GM23338 (cell line): Measurements from ENCODE around the gene PROX1. TPM values are rescaled to one million over a fixed set of nuclear protein-coding genes. Genes with fewer than 3 reads are reported as not detected.

Experiments used
- ATAC-seq: fragments of 200-7000 bp; cut with Tn5 transposase; 3 replicates; pipeline ENCODE4 v1.9.1; 2020
- DNase-seq: peaks from one replicate; pipeline ENCODE4 v3.0.0-alpha.2; 2015; ENCODE audit warnings: low spot score
- H2AFZ ChIP-seq: fragments of 200-600 bp; sonication (generic); 2 replicates; pipeline ENCODE4 v1.8.0; 2016; ENCODE audit warnings: antibody characterized with exemption, mild to moderate bottlenecking, moderate library complexity
- H3F3A ChIP-seq: fragments of 200-600 bp; sonication (generic); replicated peaks from 2 replicates; pipeline ENCODE4 v1.8.0; 2017; ENCODE audit warnings: antibody characterized with exemption, mixed run types, low read depth
- H3K27ac ChIP-seq: fragments of 200-600 bp; sonication (generic); 2 replicates; pipeline ENCODE4 v1.6.1; 2016; ENCODE audit warnings: low read depth
- H3K27me3 ChIP-seq: fragments of 200-600 bp; sonication (generic); 2 replicates; pipeline ENCODE4 v1.8.0; 2016; ENCODE audit warnings: mild to moderate bottlenecking, mixed run types, moderate library complexity; ENCODE audit not compliant: insufficient read depth
- H3K36me3 ChIP-seq: fragments of 200-600 bp; sonication (generic); 2 replicates; pipeline ENCODE4 v1.8.0; 2016; ENCODE audit warnings: mild to moderate bottlenecking; ENCODE audit not compliant: insufficient read depth
- H3K4me1 ChIP-seq: fragments of 200-600 bp; sonication (generic); 2 replicates; pipeline ENCODE4 v1.8.0; 2016; ENCODE audit warnings: mild to moderate bottlenecking, moderate library complexity; ENCODE audit not compliant: insufficient read depth
- H3K4me2 ChIP-seq: fragments of 200-600 bp; sonication (generic); 2 replicates; pipeline ENCODE4 v1.7.1; 2017; ENCODE audit warnings: mixed run types
- H3K4me3 ChIP-seq: fragments of 200-600 bp; sonication (generic); 2 replicates; pipeline ENCODE4 v1.6.1; 2016; ENCODE audit warnings: mixed run types
- H3K79me2 ChIP-seq: fragments of 200-600 bp; sonication (generic); replicated peaks from 2 replicates; pipeline ENCODE4 v1.8.0; 2017; ENCODE audit warnings: mild to moderate bottlenecking; ENCODE audit not compliant: insufficient read depth
- H3K9me2 ChIP-seq: fragments of 200-600 bp; sonication (generic); 2 replicates; pipeline ENCODE4 v1.8.0; 2017; ENCODE audit not compliant: insufficient read depth
- H4K20me1 ChIP-seq: fragments of 200-600 bp; sonication (generic); replicated peaks from 2 replicates; pipeline ENCODE4 v1.8.0; 2017; ENCODE audit warnings: mild to moderate bottlenecking; ENCODE audit not compliant: insufficient read depth
- H3K27ac Mint-ChIP-seq: 2 replicates; pipeline ENCODE4 v1.8.0; 2020; ENCODE audit warnings: inconsistent platforms, mild to moderate bottlenecking, moderate library complexity, mixed read lengths
- H3K27me3 Mint-ChIP-seq: 3 replicates; pipeline ENCODE4 v1.8.0; 2022; ENCODE audit warnings: low read depth, mild to moderate bottlenecking, moderate library complexity, mixed read lengths, inconsistent platforms; ENCODE audit not compliant: insufficient read depth, poor library complexity
- H3K36me3 Mint-ChIP-seq: 3 replicates; pipeline ENCODE4 v1.8.0; 2021; ENCODE audit warnings: low read depth, mild to moderate bottlenecking, inconsistent platforms, moderate library complexity, mixed read lengths
- H3K4me1 Mint-ChIP-seq: 3 replicates; pipeline ENCODE4 v1.8.0; 2020; ENCODE audit warnings: mild to moderate bottlenecking, inconsistent platforms, mixed read lengths
- H3K4me3 Mint-ChIP-seq: 3 replicates; pipeline ENCODE4 v1.8.0; 2021; ENCODE audit warnings: moderate library complexity, mild to moderate bottlenecking, inconsistent platforms, mixed read lengths
- H3K9me3 Mint-ChIP-seq: 3 replicates; pipeline ENCODE4 v1.8.0; 2020; ENCODE audit warnings: moderate library complexity, mild to moderate bottlenecking, inconsistent platforms, mixed read lengths
- CREB1 ChIP-seq: fragments of 250-450 bp; sonication (Bioruptor Pico); IDR thresholded peaks from 2 replicates; pipeline ENCODE4 v1.5.0; 2020; ENCODE audit warnings: low read depth, mild to moderate bottlenecking, moderate library complexity
- EZH2 ChIP-seq: fragments of 200-600 bp; sonication (generic); IDR thresholded peaks from one replicate; pipeline ENCODE4 v1.8.0; 2017; ENCODE audit warnings: antibody characterized with exemption, mild to moderate bottlenecking, low read depth; ENCODE audit not compliant: unreplicated experiment
- EZH2phosphoT487 ChIP-seq: fragments of 200-600 bp; sonication (generic); IDR thresholded peaks from one replicate; pipeline ENCODE4 v1.8.1; 2018; ENCODE audit warnings: antibody characterized with exemption; ENCODE audit not compliant: unreplicated experiment
- JUNB ChIP-seq: IDR thresholded peaks from one replicate; pipeline ENCODE4 v1.6.1; 2016; ENCODE audit warnings: antibody characterized with exemption; ENCODE audit not compliant: unreplicated experiment
- NANOG ChIP-seq: IDR thresholded peaks from 2 replicates; pipeline ENCODE4 v1.6.1; 2016; ENCODE audit warnings: antibody characterized with exemption, borderline replicate concordance
- POLR2AphosphoS5 ChIP-seq: IDR thresholded peaks from 2 replicates; pipeline ENCODE4 v1.6.1; 2016; ENCODE audit warnings: antibody characterized with exemption, low read depth
- STAT1 ChIP-seq: IDR thresholded peaks from one replicate; pipeline ENCODE4 v1.6.1; 2016; ENCODE audit warnings: antibody characterized with exemption; ENCODE audit not compliant: unreplicated experiment
- ZNF331 ChIP-seq: fragments of 250-450 bp; sonication (Bioruptor Pico); IDR thresholded peaks from 2 replicates; pipeline ENCODE4 v1.5.0; 2020; ENCODE audit warnings: low read depth, mild to moderate bottlenecking, moderate library complexity
- polyA plus RNA-seq: library from polyadenylated mRNA; unstranded; fragments of >200 nt; fragmentation: Nextera tagmentation; extraction: Ambion mirVana; gene quantifications from 2 replicates; pipeline ENCODE4 v1.2.1, GENCODE V29; 2016
- total RNA-seq: library from RNA; depleted of rRNA; stranded (reverse); fragments of >200 nt; shearing (Covaris generic); gene quantifications from 2 replicates; pipeline ENCODE4 v1.2.3, GENCODE V29; 2014
- TF ChIP-seq, protein P1 (sequence below), 2 experiments: fragments of 200-600 bp in 1 of 2; sonication (generic) in 1 of 2; conservative IDR thresholded peaks; 2 replicates each; pipeline versions ENCODE4 v1.5.1 to v1.6.1; 2016 to 2017; ENCODE audit warnings: antibody characterized with exemption in 2 of 2, low read depth in 2 of 2, mild to moderate bottlenecking in 2 of 2, moderate library complexity in 1 of 2
- TF ChIP-seq, protein P2 (sequence below): IDR thresholded peaks from one replicate; pipeline ENCODE4 v1.6.1; 2018; ENCODE audit warnings: antibody characterized with exemption; ENCODE audit not compliant: unreplicated experiment
- TF ChIP-seq, protein P3 (sequence below): IDR thresholded peaks from 2 replicates; pipeline ENCODE4 v1.6.1; 2016; ENCODE audit warnings: antibody characterized with exemption
- TF ChIP-seq, protein P4 (sequence below): fragments of 250-450 bp; sonication (Bioruptor Pico); IDR thresholded peaks from 2 replicates; pipeline ENCODE4 v1.5.0; 2020; ENCODE audit warnings: mild to moderate bottlenecking, moderate library complexity

Gene PROX1
- total and polyA plus RNA-seq, 2 experiments from 2014 or later, result 0.49 to 0.66 TPM

DNA sequence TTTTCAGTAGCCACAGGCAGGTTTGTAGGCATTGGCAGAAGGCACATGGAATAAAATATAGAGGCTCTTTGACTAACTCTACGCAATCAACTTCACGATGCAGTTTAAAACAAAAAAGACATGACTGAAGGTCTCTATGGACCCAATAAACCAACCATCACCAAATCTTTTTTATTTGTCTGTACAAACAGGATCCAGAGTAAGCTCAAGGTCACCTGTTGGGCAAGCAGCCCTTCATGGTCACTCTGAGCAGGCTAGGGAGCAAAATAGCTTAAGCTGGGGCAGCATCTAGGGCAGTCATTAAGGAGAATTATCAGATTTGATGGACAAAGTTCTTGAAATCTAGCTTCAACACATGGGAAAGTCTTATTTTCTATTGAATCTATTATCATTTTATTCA, 26.8 kb upstream of the PROX1 start:
- H3K27me3 ChIP-seq, result no peaks in the 10 kb centered on the region
- no peaks in the 10 kb centered on the region for H3F3A ChIP-seq
- no peak overlapping the region for H3K4me2 ChIP-seq
- TF ChIP-seq CREB1 (CRISPR knock-in tag), result no peak
- no peak for TF ChIP-seq EZH2phosphoT487
- TF ChIP-seq JUNB, result no peak
- TF ChIP-seq, protein P1, sequence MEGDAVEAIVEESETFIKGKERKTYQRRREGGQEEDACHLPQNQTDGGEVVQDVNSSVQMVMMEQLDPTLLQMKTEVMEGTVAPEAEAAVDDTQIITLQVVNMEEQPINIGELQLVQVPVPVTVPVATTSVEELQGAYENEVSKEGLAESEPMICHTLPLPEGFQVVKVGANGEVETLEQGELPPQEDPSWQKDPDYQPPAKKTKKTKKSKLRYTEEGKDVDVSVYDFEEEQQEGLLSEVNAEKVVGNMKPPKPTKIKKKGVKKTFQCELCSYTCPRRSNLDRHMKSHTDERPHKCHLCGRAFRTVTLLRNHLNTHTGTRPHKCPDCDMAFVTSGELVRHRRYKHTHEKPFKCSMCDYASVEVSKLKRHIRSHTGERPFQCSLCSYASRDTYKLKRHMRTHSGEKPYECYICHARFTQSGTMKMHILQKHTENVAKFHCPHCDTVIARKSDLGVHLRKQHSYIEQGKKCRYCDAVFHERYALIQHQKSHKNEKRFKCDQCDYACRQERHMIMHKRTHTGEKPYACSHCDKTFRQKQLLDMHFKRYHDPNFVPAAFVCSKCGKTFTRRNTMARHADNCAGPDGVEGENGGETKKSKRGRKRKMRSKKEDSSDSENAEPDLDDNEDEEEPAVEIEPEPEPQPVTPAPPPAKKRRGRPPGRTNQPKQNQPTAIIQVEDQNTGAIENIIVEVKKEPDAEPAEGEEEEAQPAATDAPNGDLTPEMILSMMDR (conservative IDR thresholded peaks at IDR 0.05; ENCODE audit: low read depth in 2 of 2), result no peak
- TF ChIP-seq, protein P2, sequence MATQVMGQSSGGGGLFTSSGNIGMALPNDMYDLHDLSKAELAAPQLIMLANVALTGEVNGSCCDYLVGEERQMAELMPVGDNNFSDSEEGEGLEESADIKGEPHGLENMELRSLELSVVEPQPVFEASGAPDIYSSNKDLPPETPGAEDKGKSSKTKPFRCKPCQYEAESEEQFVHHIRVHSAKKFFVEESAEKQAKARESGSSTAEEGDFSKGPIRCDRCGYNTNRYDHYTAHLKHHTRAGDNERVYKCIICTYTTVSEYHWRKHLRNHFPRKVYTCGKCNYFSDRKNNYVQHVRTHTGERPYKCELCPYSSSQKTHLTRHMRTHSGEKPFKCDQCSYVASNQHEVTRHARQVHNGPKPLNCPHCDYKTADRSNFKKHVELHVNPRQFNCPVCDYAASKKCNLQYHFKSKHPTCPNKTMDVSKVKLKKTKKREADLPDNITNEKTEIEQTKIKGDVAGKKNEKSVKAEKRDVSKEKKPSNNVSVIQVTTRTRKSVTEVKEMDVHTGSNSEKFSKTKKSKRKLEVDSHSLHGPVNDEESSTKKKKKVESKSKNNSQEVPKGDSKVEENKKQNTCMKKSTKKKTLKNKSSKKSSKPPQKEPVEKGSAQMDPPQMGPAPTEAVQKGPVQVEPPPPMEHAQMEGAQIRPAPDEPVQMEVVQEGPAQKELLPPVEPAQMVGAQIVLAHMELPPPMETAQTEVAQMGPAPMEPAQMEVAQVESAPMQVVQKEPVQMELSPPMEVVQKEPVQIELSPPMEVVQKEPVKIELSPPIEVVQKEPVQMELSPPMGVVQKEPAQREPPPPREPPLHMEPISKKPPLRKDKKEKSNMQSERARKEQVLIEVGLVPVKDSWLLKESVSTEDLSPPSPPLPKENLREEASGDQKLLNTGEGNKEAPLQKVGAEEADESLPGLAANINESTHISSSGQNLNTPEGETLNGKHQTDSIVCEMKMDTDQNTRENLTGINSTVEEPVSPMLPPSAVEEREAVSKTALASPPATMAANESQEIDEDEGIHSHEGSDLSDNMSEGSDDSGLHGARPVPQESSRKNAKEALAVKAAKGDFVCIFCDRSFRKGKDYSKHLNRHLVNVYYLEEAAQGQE, result no peak
- TF ChIP-seq EZH2, result no peak
- no peak for TF ChIP-seq STAT1
- no peak for TF ChIP-seq NANOG
- TF ChIP-seq, protein P3, sequence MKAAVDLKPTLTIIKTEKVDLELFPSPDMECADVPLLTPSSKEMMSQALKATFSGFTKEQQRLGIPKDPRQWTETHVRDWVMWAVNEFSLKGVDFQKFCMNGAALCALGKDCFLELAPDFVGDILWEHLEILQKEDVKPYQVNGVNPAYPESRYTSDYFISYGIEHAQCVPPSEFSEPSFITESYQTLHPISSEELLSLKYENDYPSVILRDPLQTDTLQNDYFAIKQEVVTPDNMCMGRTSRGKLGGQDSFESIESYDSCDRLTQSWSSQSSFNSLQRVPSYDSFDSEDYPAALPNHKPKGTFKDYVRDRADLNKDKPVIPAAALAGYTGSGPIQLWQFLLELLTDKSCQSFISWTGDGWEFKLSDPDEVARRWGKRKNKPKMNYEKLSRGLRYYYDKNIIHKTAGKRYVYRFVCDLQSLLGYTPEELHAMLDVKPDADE, result no peak
- TF ChIP-seq POLR2AphosphoS5, result no peak
- no peak for TF ChIP-seq ZNF331 (CRISPR knock-in tag)
- H3K36me3 ChIP-seq, result no peaks in the 10 kb centered on the region
- DNase-seq (no peak), ATAC-seq (no peak)
- no peak overlapping the region for H3K27ac ChIP-seq
- H3K4me3 Mint-ChIP-seq, result no peak overlapping the region
- H3K9me2 ChIP-seq, result no peaks in the 10 kb centered on the region; the same call in none of the 2 replicates
- H3K27me3 Mint-ChIP-seq, result no peaks in the 10 kb centered on the region
- no peak overlapping the region for H3K4me3 ChIP-seq
- H3K79me2 ChIP-seq, result no peaks in the 10 kb centered on the region
- no peaks in the 10 kb centered on the region for H3K9me3 Mint-ChIP-seq
- H3K4me1 ChIP-seq, result no peaks in the 10 kb centered on the region
- H4K20me1 ChIP-seq, result no peaks in the 10 kb centered on the region
- no peak overlapping the region for H3K27ac Mint-ChIP-seq
- H3K4me1 Mint-ChIP-seq, result no peaks in the 10 kb centered on the region
- no peaks in the 10 kb centered on the region for H3K36me3 Mint-ChIP-seq
- H2AFZ ChIP-seq, result no peak overlapping the region

DNA sequence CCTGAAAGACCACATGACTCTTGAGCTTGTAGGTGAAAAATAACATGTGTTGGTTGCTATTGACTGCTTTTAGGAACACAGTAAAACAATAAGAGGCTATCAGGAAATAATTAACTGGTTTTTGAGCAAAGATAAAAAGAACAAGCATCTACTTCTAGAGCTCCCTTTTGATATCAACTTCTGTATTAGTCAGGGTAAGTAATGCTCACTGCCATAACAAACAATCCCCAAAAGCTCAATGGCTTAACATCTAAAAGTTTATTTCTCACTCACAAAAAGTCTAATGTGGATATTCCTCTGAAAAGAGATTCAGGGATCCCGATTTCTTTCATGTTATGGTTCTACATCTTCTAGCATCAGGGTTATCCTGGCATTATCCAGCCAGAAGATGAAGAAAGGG, 25.3 kb upstream of the PROX1 start:
- Mint-ChIP-seq H3K4me1 (no peaks in the 10 kb centered on the region), H3K36me3 (no peaks in the 10 kb centered on the region), H3K9me3 (no peaks in the 10 kb centered on the region), H3K27ac (no peak overlapping the region), H3K4me3 (no peak overlapping the region), H3K27me3 (no peaks in the 10 kb centered on the region)
- Histone ChIP-seq H3K36me3 (no peaks in the 10 kb centered on the region), H3K9me2 (no peaks in the 10 kb centered on the region; the same call in none of the 2 replicates), H3K4me2 (no peak overlapping the region), H3K4me3 (no peak overlapping the region), H2AFZ (no peak overlapping the region), H3K27me3 (no peaks in the 10 kb centered on the region), H3K4me1 (no peaks in the 10 kb centered on the region), H3F3A (no peaks in the 10 kb centered on the region), H3K79me2 (no peaks in the 10 kb centered on the region), H4K20me1 (no peaks in the 10 kb centered on the region), H3K27ac (no peak overlapping the region)
- no peak for DNase-seq
- ATAC-seq, result no peak
- TF ChIP-seq, protein P4, sequence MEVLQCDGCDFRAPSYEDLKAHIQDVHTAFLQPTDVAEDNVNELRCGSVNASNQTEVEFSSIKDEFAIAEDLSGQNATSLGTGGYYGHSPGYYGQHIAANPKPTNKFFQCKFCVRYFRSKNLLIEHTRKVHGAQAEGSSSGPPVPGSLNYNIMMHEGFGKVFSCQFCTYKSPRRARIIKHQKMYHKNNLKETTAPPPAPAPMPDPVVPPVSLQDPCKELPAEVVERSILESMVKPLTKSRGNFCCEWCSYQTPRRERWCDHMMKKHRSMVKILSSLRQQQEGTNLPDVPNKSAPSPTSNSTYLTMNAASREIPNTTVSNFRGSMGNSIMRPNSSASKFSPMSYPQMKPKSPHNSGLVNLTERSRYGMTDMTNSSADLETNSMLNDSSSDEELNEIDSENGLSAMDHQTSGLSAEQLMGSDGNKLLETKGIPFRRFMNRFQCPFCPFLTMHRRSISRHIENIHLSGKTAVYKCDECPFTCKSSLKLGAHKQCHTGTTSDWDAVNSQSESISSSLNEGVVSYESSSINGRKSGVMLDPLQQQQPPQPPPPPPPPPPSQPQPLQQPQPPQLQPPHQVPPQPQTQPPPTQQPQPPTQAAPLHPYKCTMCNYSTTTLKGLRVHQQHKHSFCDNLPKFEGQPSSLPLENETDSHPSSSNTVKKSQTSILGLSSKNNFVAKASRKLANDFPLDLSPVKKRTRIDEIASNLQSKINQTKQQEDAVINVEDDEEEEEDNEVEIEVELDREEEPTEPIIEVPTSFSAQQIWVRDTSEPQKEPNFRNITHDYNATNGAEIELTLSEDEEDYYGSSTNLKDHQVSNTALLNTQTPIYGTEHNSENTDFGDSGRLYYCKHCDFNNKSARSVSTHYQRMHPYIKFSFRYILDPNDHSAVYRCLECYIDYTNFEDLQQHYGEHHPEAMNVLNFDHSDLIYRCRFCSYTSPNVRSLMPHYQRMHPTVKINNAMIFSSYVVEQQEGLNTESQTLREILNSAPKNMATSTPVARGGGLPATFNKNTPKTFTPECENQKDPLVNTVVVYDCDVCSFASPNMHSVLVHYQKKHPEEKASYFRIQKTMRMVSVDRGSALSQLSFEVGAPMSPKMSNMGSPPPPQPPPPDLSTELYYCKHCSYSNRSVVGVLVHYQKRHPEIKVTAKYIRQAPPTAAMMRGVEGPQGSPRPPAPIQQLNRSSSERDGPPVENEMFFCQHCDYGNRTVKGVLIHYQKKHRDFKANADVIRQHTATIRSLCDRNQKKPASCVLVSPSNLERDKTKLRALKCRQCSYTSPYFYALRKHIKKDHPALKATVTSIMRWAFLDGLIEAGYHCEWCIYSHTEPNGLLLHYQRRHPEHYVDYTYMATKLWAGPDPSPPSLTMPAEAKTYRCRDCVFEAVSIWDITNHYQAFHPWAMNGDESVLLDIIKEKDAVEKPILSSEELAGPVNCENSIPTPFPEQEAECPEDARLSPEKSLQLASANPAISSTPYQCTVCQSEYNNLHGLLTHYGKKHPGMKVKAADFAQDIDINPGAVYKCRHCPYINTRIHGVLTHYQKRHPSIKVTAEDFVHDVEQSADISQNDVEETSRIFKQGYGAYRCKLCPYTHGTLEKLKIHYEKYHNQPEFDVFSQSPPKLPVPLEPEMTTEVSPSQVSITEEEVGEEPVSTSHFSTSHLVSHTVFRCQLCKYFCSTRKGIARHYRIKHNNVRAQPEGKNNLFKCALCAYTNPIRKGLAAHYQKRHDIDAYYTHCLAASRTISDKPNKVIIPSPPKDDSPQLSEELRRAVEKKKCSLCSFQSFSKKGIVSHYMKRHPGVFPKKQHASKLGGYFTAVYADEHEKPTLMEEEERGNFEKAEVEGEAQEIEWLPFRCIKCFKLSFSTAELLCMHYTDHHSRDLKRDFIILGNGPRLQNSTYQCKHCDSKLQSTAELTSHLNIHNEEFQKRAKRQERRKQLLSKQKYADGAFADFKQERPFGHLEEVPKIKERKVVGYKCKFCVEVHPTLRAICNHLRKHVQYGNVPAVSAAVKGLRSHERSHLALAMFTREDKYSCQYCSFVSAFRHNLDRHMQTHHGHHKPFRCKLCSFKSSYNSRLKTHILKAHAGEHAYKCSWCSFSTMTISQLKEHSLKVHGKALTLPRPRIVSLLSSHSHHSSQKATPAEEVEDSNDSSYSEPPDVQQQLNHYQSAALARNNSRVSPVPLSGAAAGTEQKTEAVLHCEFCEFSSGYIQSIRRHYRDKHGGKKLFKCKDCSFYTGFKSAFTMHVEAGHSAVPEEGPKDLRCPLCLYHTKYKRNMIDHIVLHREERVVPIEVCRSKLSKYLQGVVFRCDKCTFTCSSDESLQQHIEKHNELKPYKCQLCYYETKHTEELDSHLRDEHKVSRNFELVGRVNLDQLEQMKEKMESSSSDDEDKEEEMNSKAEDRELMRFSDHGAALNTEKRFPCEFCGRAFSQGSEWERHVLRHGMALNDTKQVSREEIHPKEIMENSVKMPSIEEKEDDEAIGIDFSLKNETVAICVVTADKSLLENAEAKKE (CRISPR knock-in tag), result no peak
